ENCODE measurements around the gene KIF13A. TPM values are rescaled to one million over a fixed set of nuclear protein-coding genes. Genes with fewer than 3 reads are reported as not detected.

The KIF13A gene
- total RNA-seq, 1 experiment from 2014 or later, result 49.3 TPM

DNA sequence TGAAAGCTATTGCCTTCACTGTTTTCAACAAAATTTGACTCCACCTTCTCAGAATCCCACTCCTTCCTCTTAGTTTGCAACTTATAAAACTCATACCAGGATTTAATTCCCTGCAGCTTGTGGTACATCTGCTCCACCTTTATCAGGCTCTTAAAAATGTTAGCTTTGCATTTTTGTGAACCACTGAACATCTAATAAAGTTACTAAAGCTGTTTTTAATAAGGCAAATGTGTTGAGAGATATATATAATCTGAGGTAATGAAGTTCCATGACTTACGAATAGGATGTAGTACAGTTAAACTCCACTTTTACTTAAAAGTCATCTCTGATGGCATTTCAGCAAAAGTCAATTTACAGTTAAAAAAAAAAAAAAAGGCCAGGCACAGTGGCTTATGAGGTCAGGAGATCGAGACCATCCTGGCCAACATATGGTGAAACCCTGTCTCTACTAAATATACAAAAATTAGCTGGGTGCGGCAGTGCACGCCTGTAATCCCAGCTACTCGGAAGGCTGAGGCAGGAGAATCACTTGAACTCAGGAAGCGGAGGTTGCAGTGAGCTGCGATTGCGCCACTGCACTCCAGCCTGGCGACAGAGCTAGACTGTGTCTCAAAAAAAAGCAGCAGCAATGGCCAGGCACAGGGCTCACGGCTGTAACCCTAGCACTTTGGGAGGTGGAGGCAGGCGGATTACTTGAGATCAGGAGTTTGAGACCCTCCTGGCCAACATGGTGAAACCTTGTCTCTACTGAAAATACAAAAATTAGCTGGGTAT is 106.2 kb downstream of the KIF13A start:
- TF ChIP-seq SIN3A (IDR thresholded peaks at IDR 0.05; ENCODE audit: borderline replicate concordance, insufficient read depth, low read depth, low read length) (no peak), CTCF (IDR thresholded peaks at IDR 0.05) (no peak), POLR2AphosphoS5 (IDR thresholded peaks at IDR 0.05; ENCODE audit: low read depth, low read length) (no peak), REST (IDR thresholded peaks at IDR 0.05; ENCODE audit: insufficient read depth in 1 of 2, low read depth in 2 of 2, low read length in 1 of 2) (no peak), TCF7L2 (IDR thresholded peaks at IDR 0.05; ENCODE audit: low read depth, low read length) (no peak)
- Histone ChIP-seq H3K27me3 (ENCODE audit: control insufficient read depth, insufficient read depth, low read length) (no peaks in the 10 kb centered on the region), H3K27ac (ENCODE audit: low read length) (no peak overlapping the region), H3K36me3 (ENCODE audit: control insufficient read depth, insufficient read depth, low read length) (no peaks in the 10 kb centered on the region), H3K4me1 (ENCODE audit: control insufficient read depth, insufficient read depth, low read length) (peaks cover 2% of the 10 kb centered on the region; the same call in 1 of the 2 replicates), H3K4me3 (ENCODE audit: low read depth in 2 of 2, low read length in 2 of 2) (no peak overlapping the region), H3K9me3 (ENCODE audit: control insufficient read depth, insufficient read depth, low read depth, low read length) (no peaks in the 10 kb centered on the region)
- in situ Hi-C loops (cut with HindIII; ENCODE audit: low pct_unique_long_range_greater_than_20kb, low sequenced_read_pairs) (no loop called here), intact Hi-C loops (cut with micrococcal nuclease; ENCODE audit: unreplicated experiment) (no loop called here)
- no peak for DNase-seq (ENCODE audit: low read depth, low spot score)
- CTCF ChIA-PET, result interaction anchor here (0.7 kb wide), 1 partner anchor 1010 kb away, joined by 4 read pairs; no protein-coding TSS in a partner anchor
- no TSS peak for BruUV-seq (replicated peaks)
- POLR2A ChIA-PET, result interaction anchor here (0.6 kb wide), 2 partner anchors 35 to 378 kb away, joined by 4 to 15 read pairs; no protein-coding TSS in a partner anchor
- no peak for ATAC-seq

DNA sequence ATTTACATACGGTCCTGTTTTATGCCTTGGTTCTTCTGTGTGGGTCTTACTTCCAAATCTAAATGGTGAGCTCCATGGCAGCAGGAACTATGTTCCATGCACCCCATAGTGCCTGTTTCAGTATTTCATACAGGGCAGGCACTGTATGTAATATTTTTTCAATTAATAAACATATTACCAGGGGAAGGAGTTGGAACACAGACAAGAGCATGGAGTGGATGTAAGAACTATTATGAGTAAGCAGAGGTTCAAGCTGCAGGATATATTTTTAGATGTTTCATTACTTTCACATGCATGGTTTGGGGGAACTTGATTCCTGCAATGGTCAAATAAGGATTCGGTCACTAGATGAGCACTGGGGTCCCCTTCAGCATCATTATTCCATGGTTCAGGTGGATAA is 108.3 kb downstream of the KIF13A start:
- H3K27me3 ChIP-seq (ENCODE audit: control insufficient read depth, insufficient read depth, low read length), result no peaks in the 10 kb centered on the region
- H3K36me3 ChIP-seq (ENCODE audit: control insufficient read depth, insufficient read depth, low read length), result no peaks in the 10 kb centered on the region
- ATAC-seq (no peak), DNase-seq (ENCODE audit: low read depth, low spot score) (no peak)
- ChIA-PET POLR2A (no interaction called here), CTCF (interaction anchor here (0.5 kb wide), 1 partner anchor 98 kb away, joined by 10 read pairs; no protein-coding TSS in a partner anchor)
- no peak overlapping the region for H3K27ac ChIP-seq (ENCODE audit: low read length)
- TF ChIP-seq CTCF (IDR thresholded peaks at IDR 0.05) (no peak), SIN3A (IDR thresholded peaks at IDR 0.05; ENCODE audit: borderline replicate concordance, insufficient read depth, low read depth, low read length) (no peak), TCF7L2 (IDR thresholded peaks at IDR 0.05; ENCODE audit: low read depth, low read length) (no peak), POLR2AphosphoS5 (IDR thresholded peaks at IDR 0.05; ENCODE audit: low read depth, low read length) (no peak), REST (IDR thresholded peaks at IDR 0.05; ENCODE audit: insufficient read depth in 1 of 2, low read depth in 2 of 2, low read length in 1 of 2) (no peak)
- H3K4me1 ChIP-seq (ENCODE audit: control insufficient read depth, insufficient read depth, low read length), result no peaks in the 10 kb centered on the region
- H3K4me3 ChIP-seq (ENCODE audit: low read depth in 2 of 2, low read length in 2 of 2), result no peak overlapping the region
- intact Hi-C loops (cut with micrococcal nuclease; ENCODE audit: unreplicated experiment) (no loop called here), in situ Hi-C loops (cut with HindIII; ENCODE audit: low pct_unique_long_range_greater_than_20kb, low sequenced_read_pairs) (no loop called here)
- H3K9me3 ChIP-seq (ENCODE audit: control insufficient read depth, insufficient read depth, low read depth, low read length), result no peaks in the 10 kb centered on the region
- BruUV-seq (replicated peaks), result no TSS peak

All from Panc1 (cell line).